Duodenal mucosa (tissue), 2 donors: ENCODE data around the gene OPN1MW3.
"Not testable (repeated sequence)": the region's sequence is repeated elsewhere in the genome, so short reads cannot be mapped to it uniquely, and the experiment has no call there.

ENCODE experiments used
- H3K27ac ChIP-seq: one replicate; pipeline ENCODE4 v1.7.0; 2013; ENCODE audit warnings: low read depth, low read length
- H3K27me3 ChIP-seq, 2 donors: one replicate each; pipeline ENCODE4 v1.7.0; 2013; ENCODE audit warnings: low read length in 2 of 2, control low read depth in 1 of 2; ENCODE audit not compliant: insufficient read depth in 2 of 2, control insufficient read depth in 1 of 2
- H3K36me3 ChIP-seq, 2 donors: one replicate each; pipeline ENCODE4 v1.7.0; 2013; ENCODE audit warnings: low read length in 2 of 2, control low read depth in 1 of 2; ENCODE audit not compliant: insufficient read depth in 2 of 2, control insufficient read depth in 1 of 2
- H3K4me1 ChIP-seq, 2 donors: one replicate each; pipeline ENCODE4 v1.7.0; 2013; ENCODE audit warnings: low read length in 2 of 2, control low read depth in 1 of 2; ENCODE audit not compliant: insufficient read depth in 2 of 2, control insufficient read depth in 1 of 2
- H3K4me3 ChIP-seq, 2 donors: one replicate each; pipeline ENCODE4 v1.7.0; 2013; ENCODE audit warnings: low read length in 2 of 2, low read depth in 1 of 2
- H3K9ac ChIP-seq, 2 donors: one replicate each; pipeline ENCODE4 v1.7.0; 2013; ENCODE audit warnings: low read length in 2 of 2, low read depth in 1 of 2
- H3K9me3 ChIP-seq, 2 donors: one replicate each; pipeline ENCODE4 v1.7.0; 2013; ENCODE audit warnings: low read length in 2 of 2, control low read depth in 1 of 2; ENCODE audit not compliant: control insufficient read depth in 1 of 2

The OPN1MW3 gene

DNA sequence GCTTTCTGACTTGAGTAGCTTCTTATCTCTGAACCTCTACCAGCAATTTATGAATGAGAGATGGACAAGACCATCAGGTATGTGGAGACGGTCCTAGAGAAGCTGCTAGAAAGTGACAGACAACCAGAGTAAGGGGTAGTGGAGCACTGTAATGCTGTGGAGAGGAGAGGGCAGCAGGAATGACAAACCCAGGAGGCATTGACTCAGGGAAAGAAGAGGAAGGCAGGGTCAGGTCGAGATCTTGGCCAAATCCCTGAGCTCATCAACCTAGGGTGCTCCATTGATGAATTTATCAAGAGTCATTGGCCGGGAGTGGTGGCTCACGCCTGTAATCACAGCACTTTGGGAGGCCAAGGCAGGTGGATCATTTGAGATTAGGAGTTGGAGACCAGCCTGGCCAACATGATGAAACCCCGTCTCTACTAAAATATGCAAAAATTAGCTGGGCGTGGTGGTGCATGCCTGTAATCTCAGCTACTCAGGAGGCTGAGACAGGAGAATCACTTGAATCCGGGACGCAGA is 17.3 kb upstream of the OPN1MW3 start:
- not testable (repeated sequence) for H3K9ac ChIP-seq, H3K4me3 ChIP-seq, H3K27ac ChIP-seq, H3K4me1 ChIP-seq, H3K36me3 ChIP-seq, H3K9me3 ChIP-seq, H3K27me3 ChIP-seq

DNA sequence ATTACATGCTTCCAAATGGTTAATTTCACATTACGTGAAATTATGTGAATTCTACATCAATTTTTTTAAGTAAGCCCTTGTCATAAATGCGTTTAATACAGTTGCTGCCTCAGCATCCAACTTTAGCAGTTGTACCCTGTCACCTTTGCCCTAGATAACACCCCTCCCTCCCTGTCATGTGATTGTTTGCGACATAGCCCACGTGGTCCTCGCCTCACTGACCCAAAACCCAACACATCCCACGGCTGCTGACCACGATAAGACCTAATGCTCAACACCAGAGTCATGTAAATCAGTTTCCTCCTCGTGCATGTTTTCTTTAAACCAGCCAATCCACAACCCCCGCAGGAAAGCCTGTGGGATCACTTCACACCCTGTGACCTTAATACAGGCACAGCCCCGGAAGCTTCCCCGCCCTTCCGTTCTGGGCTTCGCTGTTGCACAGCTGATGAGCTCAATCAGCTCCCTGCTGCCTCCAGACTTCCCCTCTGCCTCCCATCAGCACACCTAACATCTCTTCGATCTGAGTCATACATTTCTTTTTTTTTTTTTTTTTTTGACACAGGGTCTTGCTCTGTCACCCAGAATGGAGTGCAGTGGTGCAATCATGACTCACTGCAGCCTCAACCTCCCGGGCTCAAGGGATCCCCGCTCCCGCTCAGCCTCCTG is 9.9 kb upstream of the OPN1MW3 start:
- not testable (repeated sequence) for H3K9me3 ChIP-seq, H3K9ac ChIP-seq, H3K4me3 ChIP-seq, H3K27me3 ChIP-seq, H3K27ac ChIP-seq, H3K4me1 ChIP-seq, H3K36me3 ChIP-seq

DNA sequence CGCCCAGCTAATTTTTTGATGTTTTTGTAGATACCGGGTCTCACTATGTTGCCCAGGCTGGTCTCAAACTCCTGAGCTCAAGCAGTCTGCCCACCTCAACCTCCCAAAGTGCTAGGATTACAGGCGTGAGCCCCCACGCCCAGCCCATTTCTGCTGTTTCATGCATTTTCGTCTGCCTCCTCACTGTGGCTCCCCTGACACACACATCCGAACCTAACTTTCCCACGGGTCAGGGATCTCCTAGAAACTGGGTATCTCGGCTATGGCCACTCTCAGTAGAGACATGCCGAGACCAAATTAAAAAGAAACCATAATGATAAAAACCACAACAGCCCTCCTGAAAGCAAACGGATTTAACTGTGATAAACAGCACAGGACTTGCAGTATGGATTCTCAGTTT is 9.3 kb upstream of the OPN1MW3 start:
- not testable (repeated sequence) for H3K36me3 ChIP-seq, H3K27me3 ChIP-seq, H3K9ac ChIP-seq, H3K4me1 ChIP-seq, H3K4me3 ChIP-seq, H3K27ac ChIP-seq, H3K9me3 ChIP-seq

DNA sequence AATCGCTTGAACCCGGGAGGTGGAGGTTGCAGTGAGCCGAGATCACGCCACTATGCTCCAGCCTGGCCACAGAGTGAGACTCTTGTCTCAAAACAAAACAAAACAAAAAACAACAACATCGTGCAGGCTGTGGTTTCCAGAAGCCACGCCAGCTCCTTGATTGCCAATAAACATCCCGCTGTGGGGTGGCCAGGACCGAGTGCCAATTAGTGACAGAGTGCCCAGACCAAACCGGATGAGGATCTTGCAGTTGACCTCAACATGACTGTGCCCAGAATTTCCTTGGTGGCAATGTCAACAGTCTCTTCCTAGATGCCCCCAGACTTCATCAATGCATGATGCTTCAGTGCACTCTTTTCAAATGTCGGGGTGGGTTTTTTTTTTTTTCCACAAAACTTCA is 1.3 kb downstream of the OPN1MW3 start:
- H3K9me3 ChIP-seq, H3K9ac ChIP-seq, H3K4me1 ChIP-seq, H3K4me3 ChIP-seq, H3K27ac ChIP-seq, H3K36me3 ChIP-seq, H3K27me3 ChIP-seq: not testable (repeated sequence)

DNA sequence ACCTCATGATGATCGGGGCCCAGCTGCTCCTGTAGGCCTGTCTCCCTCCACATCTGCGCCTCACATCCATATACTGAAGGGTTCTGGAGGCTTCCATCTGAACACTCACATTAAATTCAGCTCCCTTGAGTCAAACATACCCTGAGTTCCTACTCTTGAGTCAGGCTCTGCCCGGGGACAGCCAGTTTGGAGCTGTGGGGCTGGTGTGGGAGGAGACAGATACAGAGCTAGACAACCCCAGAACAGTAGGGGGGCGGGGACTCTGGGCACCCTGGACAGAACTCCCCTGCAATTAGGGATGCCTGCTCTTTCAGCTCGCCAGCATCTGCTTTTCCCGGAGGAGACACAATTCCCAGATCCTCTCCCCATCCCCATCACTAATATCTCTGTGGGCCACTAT is 5.7 kb downstream of the OPN1MW3 start:
- not testable (repeated sequence) for H3K9ac ChIP-seq, H3K4me3 ChIP-seq, H3K27ac ChIP-seq, H3K4me1 ChIP-seq, H3K36me3 ChIP-seq, H3K9me3 ChIP-seq, H3K27me3 ChIP-seq

DNA sequence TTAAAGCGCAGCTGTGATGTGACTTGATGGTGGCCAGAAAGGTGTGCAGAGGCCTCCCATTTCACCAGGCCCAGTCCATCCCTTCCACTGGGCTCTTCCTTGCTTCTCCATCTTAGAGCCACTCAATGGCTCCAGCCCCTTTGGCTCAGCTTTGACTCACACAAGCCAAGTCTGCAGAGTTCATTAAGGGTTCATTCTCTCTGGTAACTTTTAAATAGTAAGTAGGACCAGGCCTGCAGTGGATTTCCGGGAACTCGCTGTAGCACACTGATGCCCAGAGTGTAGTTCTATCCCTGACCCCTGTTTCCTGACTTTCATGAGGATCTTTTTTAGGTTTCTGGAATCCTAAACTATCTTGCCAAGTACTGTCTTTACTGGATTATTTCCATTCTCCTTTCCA is 11.9 kb downstream of the OPN1MW3 start:
- not testable (repeated sequence) for H3K27me3 ChIP-seq, H3K4me3 ChIP-seq, H3K27ac ChIP-seq, H3K4me1 ChIP-seq, H3K9ac ChIP-seq, H3K9me3 ChIP-seq, H3K36me3 ChIP-seq

DNA sequence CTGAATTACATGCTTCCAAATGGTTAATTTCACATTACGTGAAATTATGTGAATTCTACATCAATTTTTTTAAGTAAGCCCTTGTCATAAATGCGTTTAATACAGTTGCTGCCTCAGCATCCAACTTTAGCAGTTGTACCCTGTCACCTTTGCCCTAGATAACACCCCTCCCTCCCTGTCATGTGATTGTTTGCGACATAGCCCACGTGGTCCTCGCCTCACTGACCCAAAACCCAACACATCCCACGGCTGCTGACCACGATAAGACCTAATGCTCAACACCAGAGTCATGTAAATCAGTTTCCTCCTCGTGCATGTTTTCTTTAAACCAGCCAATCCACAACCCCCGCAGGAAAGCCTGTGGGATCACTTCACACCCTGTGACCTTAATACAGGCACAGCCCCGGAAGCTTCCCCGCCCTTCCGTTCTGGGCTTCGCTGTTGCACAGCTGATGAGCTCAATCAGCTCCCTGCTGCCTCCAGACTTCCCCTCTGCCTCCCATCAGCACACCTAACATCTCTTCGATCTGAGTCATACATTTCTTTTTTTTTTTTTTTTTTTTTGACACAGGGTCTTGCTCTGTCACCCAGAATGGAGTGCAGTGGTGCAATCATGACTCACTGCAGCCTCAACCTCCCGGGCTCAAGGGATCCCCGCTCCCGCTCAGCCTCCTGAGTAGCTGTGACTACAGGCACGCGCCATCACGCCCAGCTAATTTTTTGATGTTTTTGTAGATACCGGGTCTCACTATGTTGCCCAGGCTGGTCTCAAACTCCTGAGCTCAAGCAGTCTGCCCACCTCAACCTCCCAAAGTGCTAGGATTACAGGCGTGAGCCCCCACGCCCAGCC is 27.3 kb downstream of the OPN1MW3 start:
- not testable (repeated sequence) for H3K27me3 ChIP-seq, H3K27ac ChIP-seq, H3K36me3 ChIP-seq, H3K9ac ChIP-seq, H3K4me3 ChIP-seq, H3K4me1 ChIP-seq, H3K9me3 ChIP-seq

DNA sequence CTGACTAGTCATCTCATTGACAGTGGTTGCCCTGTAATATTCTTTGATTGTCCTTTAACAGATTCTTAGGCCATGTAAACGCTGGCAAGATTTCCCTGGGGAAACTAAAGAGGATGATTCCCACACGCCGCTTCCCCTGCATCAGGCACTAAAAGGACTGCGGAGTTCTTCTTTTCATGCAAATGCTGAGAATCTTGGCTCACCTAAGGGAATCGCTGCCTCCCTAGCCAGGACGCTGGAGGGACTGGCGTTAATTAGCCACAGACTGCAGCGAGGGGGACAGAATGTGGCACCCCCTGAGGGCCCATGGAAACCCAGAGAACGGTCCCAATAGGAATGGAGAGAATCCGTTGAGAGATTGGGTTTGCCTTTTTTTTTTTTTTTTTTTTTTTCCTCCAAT is 29.0 kb downstream of the OPN1MW3 start:
- not testable (repeated sequence) for H3K27ac ChIP-seq, H3K4me3 ChIP-seq, H3K4me1 ChIP-seq, H3K27me3 ChIP-seq, H3K36me3 ChIP-seq, H3K9me3 ChIP-seq, H3K9ac ChIP-seq

DNA sequence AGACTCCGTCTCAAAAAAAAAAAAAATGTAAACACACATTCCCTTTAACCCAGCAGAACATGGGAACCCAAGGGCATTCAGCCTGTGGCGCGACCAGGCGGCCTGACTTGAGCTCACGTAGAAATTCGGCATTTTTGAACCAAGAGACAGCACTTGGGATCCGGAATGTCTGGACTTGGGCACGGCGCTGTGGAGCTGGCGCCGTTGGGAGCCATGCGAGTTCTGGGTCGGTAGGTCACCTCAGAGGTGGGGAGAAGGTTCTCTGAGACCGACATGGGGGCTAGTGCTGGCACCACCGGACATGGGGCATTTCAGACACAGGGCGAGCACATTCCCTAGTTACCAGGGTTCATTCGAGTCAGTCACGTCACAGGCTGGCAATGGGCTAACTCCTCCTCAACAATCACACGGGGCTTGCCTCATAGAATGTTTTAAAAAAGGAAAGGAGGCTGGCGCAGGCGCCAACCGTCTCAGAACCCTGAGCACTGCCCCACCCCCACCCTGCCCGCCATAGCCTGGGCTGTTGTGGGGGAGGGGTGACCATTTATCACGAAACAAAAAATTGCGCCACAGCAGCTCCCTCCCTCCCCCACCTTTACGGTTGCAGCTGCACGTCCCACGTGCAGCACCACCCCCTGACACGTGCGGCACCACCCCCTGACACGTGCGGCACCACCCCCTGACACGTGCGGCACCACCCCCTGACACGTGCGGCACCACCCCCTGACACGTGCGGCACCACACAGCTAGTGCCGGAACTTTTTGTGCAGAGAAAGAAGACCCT is 37.6 kb downstream of the OPN1MW3 start, which contains the start of gene TEX28:
TEX28 (minus strand) TSS at position 334 of the 784 bp plus-strand sequence. CDS start 3,007 bp downstream, outside the sequence.
- H3K4me1 ChIP-seq = no peaks in the 10 kb centered on the region
- no peaks in the 10 kb centered on the region for H3K36me3 ChIP-seq
- H3K27ac ChIP-seq = no peak within 1 kb of the TSS
- H3K4me3 ChIP-seq = no peak within 1 kb of the TSS
- H3K9ac ChIP-seq = no peak within 1 kb of the TSS
- no peaks in the 10 kb centered on the region for H3K9me3 ChIP-seq
- no peaks in the 10 kb centered on the region for H3K27me3 ChIP-seq
